Measurements from ENCODE around the gene FARP1.

The FARP1 gene

DNA sequence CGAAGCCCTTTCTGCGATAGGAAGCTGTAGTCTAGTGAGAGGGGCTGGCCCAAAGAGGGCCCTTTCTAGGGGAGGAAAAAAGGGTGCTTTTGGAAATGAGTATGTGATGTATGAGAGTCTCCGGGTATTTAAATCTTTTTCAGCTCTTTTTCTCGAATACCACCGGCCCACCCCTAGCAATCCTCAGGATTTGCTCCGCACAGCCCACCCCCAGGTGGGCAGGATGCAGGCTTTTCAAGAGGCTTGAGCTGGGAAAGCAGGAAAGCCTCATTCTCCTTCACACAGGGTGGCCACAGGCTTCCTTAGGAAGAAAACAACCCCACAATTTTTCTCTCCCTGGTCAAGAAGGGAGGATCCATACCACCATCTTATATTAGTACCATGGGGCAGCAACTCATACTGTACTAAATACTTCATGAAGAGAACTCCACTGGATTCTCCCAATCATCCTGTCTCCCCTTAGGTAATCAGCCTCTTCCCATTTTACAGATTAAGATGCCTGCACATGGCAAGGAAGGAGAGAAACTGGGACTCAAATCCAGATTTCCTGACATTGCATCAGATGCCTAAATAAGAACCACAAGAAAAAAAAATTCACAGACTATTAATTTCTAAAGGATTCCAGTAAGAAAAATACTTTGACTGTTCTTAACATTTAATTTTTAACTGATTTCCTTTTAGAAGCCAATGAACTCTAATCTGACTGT lies 349.6 kb downstream of the FARP1 start:
- no peak for ATAC-seq

DNA sequence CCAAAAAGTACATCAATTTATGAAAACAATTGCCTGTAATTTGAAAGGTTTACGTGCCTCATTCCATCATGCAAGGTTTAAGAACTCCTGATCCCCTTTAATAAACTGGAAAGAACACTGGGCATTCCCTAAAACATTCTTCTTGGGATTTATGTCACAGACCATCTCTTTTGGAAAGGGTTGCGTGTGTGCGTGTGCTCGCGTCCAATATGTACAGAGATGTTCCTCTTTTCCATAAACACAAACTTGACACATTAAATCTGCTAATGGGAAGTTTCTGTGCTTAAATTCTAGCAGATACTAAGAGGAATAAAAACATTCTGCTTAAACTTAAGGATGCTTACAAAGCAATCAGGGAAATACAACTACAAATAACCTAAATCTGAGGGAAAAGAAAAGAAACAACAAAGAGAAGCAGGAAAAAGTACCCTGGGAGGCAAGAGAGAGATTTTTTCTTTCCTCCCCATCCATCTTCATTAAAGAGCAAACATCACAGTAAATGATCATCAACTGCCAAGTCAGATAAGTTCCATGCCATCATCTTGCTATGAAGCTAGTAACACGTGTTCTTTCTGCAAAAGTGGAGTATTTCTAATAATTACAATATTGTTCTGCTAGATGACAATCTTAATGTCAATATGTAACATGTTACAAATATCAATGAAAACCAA lies 350.3 kb downstream of the FARP1 start:
- no peak for ATAC-seq

DNA sequence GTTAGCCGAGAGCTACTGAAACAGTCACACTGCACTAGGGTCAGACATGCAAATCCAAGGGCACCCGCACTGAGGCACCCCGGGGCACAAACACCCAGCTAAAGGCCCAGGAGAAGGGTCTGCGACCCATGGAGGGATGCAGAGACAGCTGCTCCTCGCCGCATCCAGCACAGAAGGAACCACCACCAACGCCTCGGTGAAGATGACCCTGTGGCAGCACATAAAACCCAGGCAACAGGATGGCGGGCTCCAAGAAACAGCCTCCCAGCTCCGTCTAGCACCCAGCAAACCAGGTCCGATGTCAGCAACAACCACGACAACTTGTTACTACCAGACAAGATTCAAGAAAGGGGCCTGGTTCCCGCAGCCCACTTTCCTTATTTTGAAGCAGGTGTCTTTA lies 351.9 kb downstream of the FARP1 start:
- no peak for ATAC-seq

DNA sequence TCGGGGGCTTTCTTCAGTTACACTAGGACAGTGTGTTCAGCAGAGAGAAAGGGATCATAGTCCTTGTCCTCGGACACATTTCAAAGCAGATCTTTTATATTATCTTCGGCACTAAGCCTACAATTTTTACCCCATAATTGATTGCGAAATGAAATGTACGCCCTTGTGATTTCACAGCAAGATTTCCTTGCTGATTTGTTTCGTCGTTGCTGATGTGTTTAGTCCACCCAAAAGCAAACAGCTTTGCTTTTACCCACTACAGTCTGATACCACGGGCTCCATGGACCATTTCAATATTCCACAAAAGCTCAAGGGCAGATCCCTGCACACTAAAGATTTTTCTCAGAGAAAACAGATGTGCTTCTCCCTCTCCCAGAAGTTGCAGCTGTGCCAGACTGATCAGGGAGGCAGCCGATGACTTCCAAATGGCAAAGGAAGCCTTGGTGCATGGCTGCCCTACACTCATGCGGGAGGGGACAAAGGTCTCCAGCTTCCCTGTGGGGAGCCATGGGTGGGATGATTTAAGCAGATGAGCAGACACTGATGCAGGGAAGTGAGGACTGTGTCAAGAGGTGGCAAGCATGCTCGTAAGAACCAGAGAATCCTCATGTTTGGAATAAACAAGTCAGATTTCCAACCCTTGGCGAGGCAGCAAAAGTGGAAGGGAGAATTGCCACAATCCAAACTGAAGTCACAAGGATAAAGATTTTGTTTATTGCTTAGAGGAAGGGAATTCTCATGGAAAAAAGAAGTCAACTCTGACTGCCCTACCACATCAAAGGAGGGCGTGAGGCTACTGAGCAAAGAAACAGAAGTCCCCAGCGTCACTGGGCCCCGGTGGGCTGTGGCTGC lies 353.0 kb downstream of the FARP1 start:
- no peak for ATAC-seq

DNA sequence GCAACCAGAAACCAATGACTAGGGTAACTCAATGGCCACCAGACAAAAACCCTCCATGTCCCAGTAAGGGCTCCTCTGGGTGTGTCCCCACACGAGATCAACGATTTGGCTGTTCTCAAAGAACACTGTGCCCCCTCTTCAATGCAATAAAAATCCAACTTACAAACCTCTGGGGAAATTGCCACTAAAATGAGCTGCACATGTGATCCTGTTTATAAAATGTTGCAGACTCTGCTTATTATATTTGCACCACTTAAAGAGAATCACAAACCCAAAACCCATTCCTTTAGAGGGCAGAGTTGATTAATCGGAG lies 353.5 kb downstream of the FARP1 start:
- ATAC-seq = no peak

DNA sequence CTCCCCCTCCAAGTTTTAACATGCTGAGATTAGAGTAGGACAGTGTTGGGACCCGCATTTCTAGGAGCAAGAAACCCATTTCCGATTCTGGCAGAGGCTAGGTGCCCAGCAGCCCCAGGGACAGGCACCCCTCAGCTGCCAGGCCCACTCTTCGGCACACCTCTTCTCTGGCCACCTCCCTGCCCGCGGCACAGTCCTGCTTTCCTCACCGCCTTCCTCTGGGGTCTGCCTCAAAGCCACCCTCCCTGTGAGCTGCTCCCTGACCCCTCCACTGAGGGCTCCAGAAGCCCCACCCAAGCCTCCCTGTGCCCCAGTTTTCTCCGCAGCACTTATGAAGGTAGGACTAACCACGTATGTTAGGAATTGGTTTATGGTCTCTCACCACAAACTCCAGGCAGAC lies 354.1 kb downstream of the FARP1 start:
- no peak for ATAC-seq

DNA sequence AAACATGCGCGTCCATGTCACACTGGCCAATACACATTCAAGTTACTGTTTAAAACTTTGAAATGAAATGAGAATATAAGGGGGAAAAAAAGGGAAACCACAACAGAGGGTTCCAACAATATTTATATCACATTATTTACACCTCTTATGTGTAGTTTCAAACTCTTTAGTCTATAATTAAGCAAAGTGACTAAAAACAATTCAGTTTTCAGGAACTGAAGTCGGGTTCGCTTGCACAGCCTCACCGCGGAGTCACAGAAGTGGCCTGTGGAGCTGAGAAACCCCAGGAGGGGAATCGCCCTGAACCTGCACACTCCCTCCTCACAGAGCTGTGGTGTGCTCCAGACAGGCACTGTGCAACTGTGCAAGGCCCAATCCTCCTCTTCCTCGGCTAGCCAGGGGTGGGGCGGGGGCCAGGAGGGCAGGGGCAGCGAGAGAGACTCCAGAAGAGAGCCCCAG lies 358.1 kb downstream of the FARP1 start:
- no peak for ATAC-seq

DNA sequence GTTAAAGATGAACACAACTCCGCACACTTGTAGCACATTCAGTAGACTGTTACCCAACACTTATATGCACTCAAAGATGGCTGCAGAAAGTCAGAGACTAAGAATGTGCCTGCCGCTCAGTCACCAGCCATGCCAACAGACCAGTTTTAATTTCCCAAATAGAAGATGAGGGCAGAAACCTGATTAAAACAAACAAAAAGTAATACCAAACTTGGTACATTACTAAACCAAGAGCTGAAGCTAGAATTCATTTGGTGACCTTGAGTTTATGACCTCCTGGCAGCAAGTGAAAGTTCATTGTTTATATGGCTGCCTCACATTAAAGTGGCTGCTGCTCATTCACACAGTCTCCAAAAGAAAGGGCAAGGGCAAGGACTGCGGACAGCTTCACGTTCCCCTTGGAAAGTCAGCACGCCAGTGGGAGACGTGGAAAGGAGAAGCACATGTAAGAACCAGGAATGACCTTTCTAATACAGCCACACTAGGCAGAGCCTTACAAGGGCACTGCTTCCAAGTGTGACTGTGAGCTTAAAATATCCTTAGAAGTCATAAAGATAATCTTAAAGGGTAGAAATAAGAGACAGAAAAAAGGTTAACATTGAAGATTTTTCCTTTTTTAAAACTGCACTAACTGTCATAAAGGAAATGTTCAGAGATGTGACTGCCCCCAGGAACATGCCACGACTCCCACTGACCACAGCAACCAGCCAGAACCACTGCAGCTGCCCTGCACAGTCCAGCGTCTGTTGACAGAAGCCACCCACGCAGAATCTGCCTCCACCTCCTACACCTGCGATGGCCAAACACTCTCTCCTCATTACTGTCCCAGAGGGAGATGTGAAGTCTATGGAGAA lies 360.5 kb downstream of the FARP1 start:
- no peak for ATAC-seq

DNA sequence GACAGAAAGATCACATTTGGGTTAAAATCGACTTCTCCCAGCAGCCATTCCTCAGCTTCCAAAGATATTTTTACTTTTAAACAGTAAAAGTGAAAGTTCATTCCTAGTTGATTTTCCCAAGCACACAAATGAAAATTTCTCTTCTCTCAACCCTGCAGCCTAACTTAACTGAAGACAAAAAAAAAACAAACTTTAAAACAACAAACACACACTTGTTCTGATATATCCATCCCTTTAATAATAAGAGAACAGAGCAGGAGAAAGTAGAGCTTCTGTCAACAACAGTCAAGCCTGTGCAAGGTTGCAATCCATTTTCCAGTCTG lies 361.1 kb downstream of the FARP1 start:
- no peak for ATAC-seq

DNA sequence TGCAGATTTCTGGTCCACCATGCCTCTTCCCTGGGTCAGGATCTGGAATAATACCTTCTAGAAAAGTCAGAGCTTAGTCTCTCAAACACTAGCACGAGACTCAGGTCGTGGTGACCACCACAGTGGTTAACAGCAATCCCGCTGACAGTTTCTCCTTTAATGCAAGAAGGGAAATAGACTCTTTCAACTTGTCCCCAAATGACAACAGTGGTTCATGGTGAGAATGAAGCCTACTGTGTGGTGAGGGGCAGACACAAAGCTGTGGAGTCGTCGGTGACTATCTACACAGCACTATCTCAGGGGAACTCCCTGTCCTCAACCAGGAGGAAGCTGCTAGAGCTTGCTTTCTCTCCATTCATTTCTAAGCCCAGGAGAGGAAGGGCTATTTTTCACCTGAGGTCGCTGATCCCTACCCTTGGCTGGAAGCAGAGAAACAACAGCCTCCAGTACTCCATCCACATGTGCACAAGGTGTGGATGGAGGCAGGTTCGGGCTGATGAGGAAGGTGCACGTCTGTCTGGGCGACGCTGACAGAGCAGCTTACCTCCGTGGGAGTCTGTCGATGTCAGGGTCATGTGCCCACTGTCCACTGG lies 361.6 kb downstream of the FARP1 start:
- peak; percentile 42 to 64 for ATAC-seq
